Karpas-422 (cell line): ENCODE data around the gene RAB26. TPM values are rescaled to one million over a fixed set of nuclear protein-coding genes. Genes with fewer than 3 reads are reported as not detected.
"Not testable (repeated sequence)": the region's sequence is repeated elsewhere in the genome, so short reads cannot be mapped to it uniquely, and the experiment has no call there.

ENCODE experiments used
- DNase-seq: peaks from one replicate; pipeline ENCODE4 v3.0.0-alpha.2; 2015
- H2AFZ ChIP-seq: fragments of 200-600 bp; sonication (generic); 2 replicates; pipeline ENCODE4 v1.6.1; 2014; ENCODE audit warnings: antibody characterized with exemption, low read length, mixed read lengths
- H3K27ac ChIP-seq: fragments of 200-600 bp; sonication (generic); 2 replicates; pipeline ENCODE4 v1.5.1; 2014; ENCODE audit warnings: mild to moderate bottlenecking, low read length, moderate library complexity
- H3K27me3 ChIP-seq: fragments of 200-600 bp; sonication (generic); 2 replicates; pipeline ENCODE4 v1.6.1; 2014; ENCODE audit warnings: low read length, mixed read lengths
- H3K36me3 ChIP-seq: fragments of 200-600 bp; sonication (generic); 2 replicates; pipeline ENCODE4 v1.6.1; 2014; ENCODE audit warnings: low read length, mixed read lengths; ENCODE audit not compliant: insufficient read depth
- H3K4me1 ChIP-seq: fragments of 200-600 bp; sonication (generic); 2 replicates; pipeline ENCODE4 v1.6.1; 2014; ENCODE audit warnings: mild to moderate bottlenecking, low read length, mixed read lengths
- H3K4me2 ChIP-seq: fragments of 200-600 bp; sonication (generic); 2 replicates; pipeline ENCODE4 v1.6.1; 2014; ENCODE audit warnings: low read length, low read depth, mild to moderate bottlenecking; ENCODE audit not compliant: poor library complexity, severe bottlenecking
- H3K4me3 ChIP-seq: fragments of 200-600 bp; sonication (generic); 2 replicates; pipeline ENCODE4 v1.5.1; 2014; ENCODE audit warnings: mild to moderate bottlenecking, antibody characterized with exemption, low read length, mixed read lengths
- H3K79me2 ChIP-seq: fragments of 200-600 bp; sonication (generic); 2 replicates; pipeline ENCODE4 v1.6.1; 2014; ENCODE audit warnings: mild to moderate bottlenecking, low read length, mixed read lengths
- H3K9ac ChIP-seq: fragments of 200-600 bp; sonication (generic); 2 replicates; pipeline ENCODE4 v1.6.0; 2014; ENCODE audit warnings: low read length
- H3K9me2 ChIP-seq: fragments of 200-600 bp; sonication (generic), shearing (Covaris generic); replicated peaks from 2 replicates; pipeline ENCODE4 v1.6.0; 2014; ENCODE audit warnings: mild to moderate bottlenecking, low read length, moderate library complexity; ENCODE audit not compliant: insufficient read depth
- H3K9me3 ChIP-seq: fragments of 300-700, 200-600 bp; sonication (generic); 2 replicates; pipeline ENCODE4 v1.6.1; 2014; ENCODE audit warnings: low read length, mixed read lengths
- H4K20me1 ChIP-seq: fragments of 200-600 bp; sonication (generic); 2 replicates; pipeline ENCODE4 v1.6.1; 2014; ENCODE audit warnings: mild to moderate bottlenecking, antibody characterized with exemption, low read length, low read depth; ENCODE audit not compliant: insufficient read depth
- total RNA-seq: library from RNA; depleted of rRNA; stranded (reverse); fragments of >200 nt; shearing (Covaris generic); gene quantifications from 2 replicates; pipeline ENCODE4 v1.2.3, GENCODE V29; 2014; ENCODE audit warnings: low replicate concordance

RAB26 gene
- total RNA-seq, 1 experiment from 2014 or later, result 12.8 TPM

DNA sequence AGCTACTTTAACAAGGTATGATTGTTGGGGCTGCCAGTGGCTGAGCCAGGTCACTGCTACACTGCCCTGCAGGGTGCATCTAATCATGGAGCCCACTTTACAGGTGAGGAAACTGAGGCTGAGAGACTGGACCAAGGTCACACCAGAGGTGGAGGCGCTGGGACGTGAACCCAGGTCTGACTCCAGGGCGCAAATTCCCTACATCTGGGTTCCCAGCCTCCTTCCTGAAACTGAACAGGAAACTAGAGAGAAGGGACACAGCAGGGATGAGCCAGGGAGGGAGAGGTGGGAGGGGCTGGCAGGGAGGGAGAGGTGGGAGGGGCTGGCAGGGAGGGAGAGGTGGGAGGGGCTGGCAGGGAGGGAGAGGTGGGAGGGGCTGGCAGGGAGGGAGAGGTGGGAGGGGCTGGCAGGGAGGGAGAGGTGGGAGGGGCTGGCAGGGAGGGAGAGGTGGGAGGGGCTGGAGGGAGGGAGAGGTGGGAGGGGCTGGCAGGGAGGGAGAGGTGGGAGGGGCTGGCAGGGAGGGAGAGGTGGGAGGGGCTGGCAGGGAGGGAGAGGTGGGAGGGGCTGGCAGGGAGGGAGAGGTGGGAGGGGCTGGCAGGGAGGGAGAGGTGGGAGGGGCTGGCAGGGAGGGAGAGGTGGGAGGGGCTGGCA is 20.7 kb upstream of the RAB26 start:
- H3K27ac ChIP-seq, H3K4me3 ChIP-seq, H3K4me2 ChIP-seq, H3K36me3 ChIP-seq, H3K9me3 ChIP-seq, H2AFZ ChIP-seq, H3K9ac ChIP-seq, H3K9me2 ChIP-seq, H3K27me3 ChIP-seq, H4K20me1 ChIP-seq: not testable (repeated sequence)
- peaks cover 18% of the 10 kb centered on the region for H3K4me1 ChIP-seq
- H3K79me2 ChIP-seq, result peaks cover 23% of the 10 kb centered on the region
- peak; percentile 57 for DNase-seq

DNA sequence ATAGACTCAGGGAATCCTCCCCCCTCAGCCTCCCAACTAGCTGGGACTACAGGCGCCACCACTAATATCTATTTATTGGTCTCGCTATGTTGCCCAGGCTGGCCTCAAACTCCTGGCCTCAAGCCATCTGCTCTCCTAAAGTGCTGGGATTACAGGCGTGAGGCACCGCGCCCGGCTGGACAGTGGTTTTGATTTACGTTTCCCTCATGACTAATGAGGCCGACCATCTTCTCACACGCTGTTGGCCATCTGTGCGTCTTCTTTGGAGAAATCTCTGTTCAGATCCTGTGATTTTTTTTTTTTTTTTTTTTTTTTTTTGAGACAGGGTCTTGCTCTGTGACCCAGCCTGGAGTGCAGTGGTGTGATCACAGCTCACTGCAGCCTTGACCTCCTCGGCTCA is 19.2 kb upstream of the RAB26 start:
- H3K9me2 ChIP-seq, H4K20me1 ChIP-seq, DNase-seq, H2AFZ ChIP-seq, H3K9me3 ChIP-seq, H3K9ac ChIP-seq, H3K27me3 ChIP-seq, H3K36me3 ChIP-seq: not testable (repeated sequence)
- peak overlapping the region; percentile 89 for H3K27ac ChIP-seq
- H3K4me1 ChIP-seq, result peaks cover 18% of the 10 kb centered on the region
- peaks cover 26% of the 10 kb centered on the region for H3K79me2 ChIP-seq
- H3K4me2 ChIP-seq, result peak overlapping the region; percentile 55
- peak overlapping the region; percentile 48; the same call in 1 of the 2 replicates for H3K4me3 ChIP-seq

DNA sequence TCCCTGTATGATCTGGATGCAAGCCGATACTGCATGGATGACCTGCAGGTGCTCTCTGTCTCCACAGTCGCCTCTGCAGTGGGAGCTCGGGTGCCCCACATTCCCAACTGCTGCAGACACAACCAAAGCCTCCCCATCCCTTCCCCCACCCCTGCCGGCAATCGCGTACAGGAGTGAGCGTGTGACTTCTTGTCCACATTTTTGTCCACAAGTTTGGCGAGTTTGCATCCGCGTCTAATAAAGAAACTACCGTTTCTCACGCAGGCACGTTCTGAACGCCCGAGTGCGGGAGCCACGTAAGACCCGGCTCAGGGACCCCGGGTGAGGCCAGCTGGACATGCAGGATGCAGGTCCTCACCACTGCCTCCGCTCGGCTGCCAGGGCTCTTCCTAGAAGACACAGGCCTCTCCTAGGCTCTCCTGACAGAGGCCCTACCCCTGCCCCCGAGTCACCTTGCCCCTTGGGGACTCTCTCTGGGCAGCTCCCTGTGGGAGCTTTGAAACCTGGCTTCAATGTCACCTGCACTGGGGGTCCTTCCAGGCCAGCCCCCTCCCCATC is 18.5 kb upstream of the RAB26 start:
- H2AFZ ChIP-seq, H3K36me3 ChIP-seq, H3K9me2 ChIP-seq, H3K9ac ChIP-seq, H4K20me1 ChIP-seq, H3K27ac ChIP-seq, H3K27me3 ChIP-seq, DNase-seq, H3K4me3 ChIP-seq, H3K4me2 ChIP-seq, H3K9me3 ChIP-seq: not testable (repeated sequence)
- peaks cover 18% of the 10 kb centered on the region for H3K4me1 ChIP-seq
- peaks cover 26% of the 10 kb centered on the region for H3K79me2 ChIP-seq

DNA sequence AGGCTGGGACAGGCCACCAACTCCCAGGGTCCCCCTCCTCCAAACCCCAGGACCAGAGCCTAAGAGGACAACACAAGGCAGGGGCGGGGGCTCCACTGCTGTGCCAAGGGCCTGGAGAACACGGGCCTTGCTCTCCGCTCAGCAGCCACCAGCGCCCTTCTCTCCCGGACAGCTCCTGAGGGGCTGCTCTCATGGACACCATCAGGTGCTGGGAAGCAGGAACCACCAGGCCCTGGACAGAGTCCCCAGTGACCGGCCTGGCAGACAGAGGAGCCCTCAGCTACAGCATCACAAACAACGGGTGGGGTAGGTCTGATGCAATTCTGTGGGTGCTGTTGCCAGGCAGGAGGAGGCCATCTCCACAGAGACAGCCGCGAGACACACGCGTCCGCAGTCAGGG is 14.6 kb upstream of the RAB26 start:
- H3K27me3 ChIP-seq, H3K4me3 ChIP-seq, H3K27ac ChIP-seq, H2AFZ ChIP-seq, H3K4me2 ChIP-seq, H3K9ac ChIP-seq, H3K79me2 ChIP-seq, H3K36me3 ChIP-seq, H4K20me1 ChIP-seq, DNase-seq, H3K9me2 ChIP-seq, H3K9me3 ChIP-seq: not testable (repeated sequence)
- H3K4me1 ChIP-seq, result peaks cover 18% of the 10 kb centered on the region

DNA sequence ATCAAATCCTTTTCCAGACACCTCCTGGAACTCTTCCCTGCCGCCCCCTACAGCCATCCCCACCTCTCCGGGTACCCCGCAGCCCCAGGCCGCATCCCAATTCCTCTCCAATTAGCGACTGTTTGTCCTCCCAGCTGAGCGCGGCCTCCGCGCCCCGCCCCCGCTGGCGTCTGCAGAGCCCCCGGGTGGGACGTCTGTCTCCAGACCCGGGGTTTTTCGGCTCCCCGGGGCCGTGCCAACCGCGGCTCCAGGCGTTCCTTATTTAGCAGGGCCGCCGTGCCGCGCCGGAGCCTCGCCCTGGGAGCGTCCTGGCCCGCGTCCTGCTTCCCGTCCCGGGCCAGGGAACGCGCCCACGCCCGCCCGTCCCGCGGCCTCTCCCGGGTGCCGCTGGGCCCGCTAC is 13.4 kb upstream of the RAB26 start:
- Histone ChIP-seq H3K4me2 (peak overlapping the region; percentile 60), H3K4me3 (peak overlapping the region; percentile 63; the same call in 1 of the 2 replicates), H3K9ac (peak overlapping the region; percentile 71)
- H3K4me1 ChIP-seq, H3K36me3 ChIP-seq, H3K9me2 ChIP-seq, H3K9me3 ChIP-seq, H2AFZ ChIP-seq, H4K20me1 ChIP-seq, H3K27ac ChIP-seq, DNase-seq, H3K79me2 ChIP-seq, H3K27me3 ChIP-seq: not testable (repeated sequence)

DNA sequence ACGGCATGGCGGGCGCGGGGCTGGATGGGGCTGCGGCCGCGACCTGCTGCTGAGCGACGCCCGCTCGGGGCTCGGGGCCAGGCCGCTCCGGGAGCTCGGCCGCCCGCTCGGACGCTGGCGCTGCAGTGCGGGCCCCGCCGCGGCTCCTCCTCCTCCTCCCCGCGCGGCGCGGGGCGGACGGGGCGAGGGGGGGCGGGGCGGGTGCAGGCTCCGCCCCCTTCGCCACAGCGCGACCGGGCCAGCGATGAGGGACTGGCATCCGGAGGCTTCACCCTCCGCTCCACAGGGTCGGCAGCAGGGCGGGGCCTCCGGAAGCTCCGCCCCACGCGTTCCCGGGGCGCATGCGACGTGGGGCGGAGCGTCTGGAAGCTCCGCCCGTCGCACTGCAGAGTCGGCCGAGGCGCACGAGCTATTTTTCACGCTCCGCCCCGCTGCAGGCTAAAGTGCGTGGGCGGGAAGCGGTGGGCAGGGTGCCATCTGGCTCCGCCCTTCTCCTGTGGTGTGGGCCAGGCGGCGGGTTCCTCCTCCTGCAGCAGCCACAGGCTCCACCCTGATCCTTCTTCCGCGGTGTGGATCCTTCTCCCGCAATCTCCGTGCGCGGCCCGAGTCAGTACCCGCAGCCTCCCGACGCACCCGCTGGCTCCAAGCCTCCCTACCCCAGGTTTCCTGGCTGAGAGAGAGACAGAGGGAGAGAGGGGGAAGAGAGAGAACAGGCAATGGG is 12.5 kb upstream of the RAB26 start, which contains the start of gene PKD1:
Gene PKD1 (minus strand): TSS at position 129 of the 721 bp plus-strand sequence. CDS start 209 bp downstream, outside the sequence.
- Histone ChIP-seq H3K4me2 (peak within 1 kb of the TSS; percentile 71), H2AFZ (peak within 1 kb of the TSS; percentile 62; the same call in 1 of the 2 replicates), H3K4me3 (peak within 1 kb of the TSS; percentile 64), H3K9ac (peak within 1 kb of the TSS; percentile 71)
- not testable (repeated sequence) for H4K20me1 ChIP-seq, H3K36me3 ChIP-seq, H3K27me3 ChIP-seq, H3K79me2 ChIP-seq, H3K27ac ChIP-seq, H3K9me3 ChIP-seq, H3K9me2 ChIP-seq, H3K4me1 ChIP-seq
- peak; percentile 95 for DNase-seq

DNA sequence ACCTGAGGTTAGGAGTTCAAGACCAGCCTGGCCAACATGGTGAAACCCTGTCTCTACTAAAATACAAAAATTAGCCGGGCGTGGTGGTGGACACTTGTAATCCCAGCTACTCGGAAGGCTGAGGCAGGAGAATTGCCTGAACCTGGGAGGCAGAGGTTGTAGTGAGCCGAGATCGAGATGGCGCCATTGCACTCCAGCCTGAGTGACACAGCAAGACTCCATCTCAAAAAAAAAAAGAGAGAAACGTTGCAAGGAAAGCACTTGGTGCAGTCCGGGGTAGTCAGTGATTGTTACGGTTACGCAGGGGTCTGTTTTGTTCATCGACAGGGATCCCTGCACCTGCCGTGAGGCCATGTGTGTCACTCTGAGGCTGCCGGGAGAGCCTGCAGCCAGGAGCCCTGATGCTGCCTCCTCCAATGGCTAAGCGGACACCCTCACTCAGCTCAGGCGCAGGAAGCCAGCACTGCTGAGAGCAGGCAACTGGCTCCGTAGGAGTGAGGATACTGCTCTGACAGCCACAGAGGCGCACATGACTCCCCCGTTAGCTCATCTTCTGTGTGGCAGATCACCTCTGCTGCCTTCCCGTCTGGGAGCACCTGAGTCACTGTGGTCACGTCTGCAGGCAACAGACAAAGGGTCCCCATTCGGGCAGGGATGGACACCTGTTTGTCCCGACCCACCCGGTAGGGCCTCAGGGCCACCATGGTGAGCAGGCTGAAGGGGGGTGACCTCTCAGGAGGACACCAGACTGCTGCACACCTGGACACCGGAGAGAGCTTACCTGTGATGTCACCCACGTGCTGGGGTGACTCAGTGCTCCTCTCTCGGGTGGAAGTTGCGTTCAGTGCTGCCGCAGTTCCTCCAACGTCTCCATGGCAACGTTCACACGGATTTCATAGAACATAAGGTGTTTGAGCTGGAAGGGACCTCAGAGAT is 5.2 kb upstream of the RAB26 start:
- Histone ChIP-seq H3K27me3 (no peaks in the 10 kb centered on the region), H4K20me1 (peaks cover 4% of the 10 kb centered on the region; the same call in 1 of the 2 replicates), H3K27ac (no peak overlapping the region), H3K4me1 (peaks cover 6% of the 10 kb centered on the region), H2AFZ (no peak overlapping the region), H3K36me3 (no peaks in the 10 kb centered on the region), H3K9me2 (no peaks in the 10 kb centered on the region), H3K4me2 (no peak overlapping the region), H3K79me2 (no peaks in the 10 kb centered on the region), H3K4me3 (no peak overlapping the region), H3K9me3 (no peaks in the 10 kb centered on the region), H3K9ac (no peak overlapping the region)
- no peak for DNase-seq
